HFF-Myc (cell line): ENCODE data around the gene GFRA1.
"Not testable (repeated sequence)": the region's sequence is repeated elsewhere in the genome, so short reads cannot be mapped to it uniquely, and the experiment has no call there.

Source experiments
- DNase-seq: peaks from one replicate; pipeline ENCODE4 v3.0.0-alpha.2; 2011; ENCODE audit warnings: low read depth; ENCODE audit errors: extremely low read depth
- H3K4me3 ChIP-seq: replicated peaks from 2 replicates; pipeline ENCODE4 v1.5.1; 2011; ENCODE audit warnings: low read depth, mild to moderate bottlenecking, control low read depth, low read length
- CTCF ChIP-seq: IDR thresholded peaks from 2 replicates; pipeline ENCODE4 v1.5.1; 2012; ENCODE audit warnings: mild to moderate bottlenecking, low read depth, low read length, control low read depth; ENCODE audit errors: missing control alignments

Gene GFRA1

GRCh38 chr10:116055252-116055916 is 217.6 kb downstream of the GFRA1 start:
- no peak for TF ChIP-seq CTCF
- no peak overlapping the region for H3K4me3 ChIP-seq
- DNase-seq: no peak

- H3K4me3 ChIP-seq: no peak overlapping the region
- TF ChIP-seq CTCF: no peak
- no peak for DNase-seq
Observed at GRCh38 chr10:116053910-116054309, 219.1 kb downstream of the GFRA1 start.

- not testable (repeated sequence) for H3K4me3 ChIP-seq, DNase-seq
Observed at GRCh38 chr10:116053009-116053730, 219.8 kb downstream of the GFRA1 start.

GRCh38 chr10:116052522-116052921 is 220.5 kb downstream of the GFRA1 start:
- not testable (repeated sequence) for H3K4me3 ChIP-seq, DNase-seq

GRCh38 chr10:116049974-116050304 is 223.1 kb downstream of the GFRA1 start:
- no peak for DNase-seq
- TF ChIP-seq CTCF: no peak
- no peak overlapping the region for H3K4me3 ChIP-seq

GRCh38 chr10:116049158-116049973 is 223.6 kb downstream of the GFRA1 start:
- H3K4me3 ChIP-seq: no peak overlapping the region
- no peak for TF ChIP-seq CTCF
- no peak for DNase-seq

GRCh38 chr10:116045366-116046356 is 227.3 kb downstream of the GFRA1 start:
- no peak for DNase-seq

More at GRCh38 chr10:116045366-116046356, 227.3 kb downstream of the GFRA1 start:
- no peak for TF ChIP-seq CTCF
- H3K4me3 ChIP-seq: no peak overlapping the region
